ENCODE measurements around the gene COL7A1. TPM values are rescaled to one million over a fixed set of nuclear protein-coding genes. Genes with fewer than 3 reads are reported as not detected.

The COL7A1 gene
- total RNA-seq, 1 donor from 2014 or later, result 28.7 TPM

- H3K9ac ChIP-seq (ENCODE audit: low read length), result no peak overlapping the region
- peaks cover 22% of the 10 kb centered on the region for H3K79me2 ChIP-seq (ENCODE audit: insufficient read depth, low read length)
- no peaks in the 10 kb centered on the region for H3K9me3 ChIP-seq (ENCODE audit: insufficient read depth, low read depth, low read length)
- H2AFZ ChIP-seq (ENCODE audit: low read depth, low read length), result no peak overlapping the region
- peaks cover 6% of the 10 kb centered on the region for H3K36me3 ChIP-seq (ENCODE audit: insufficient read depth, low read length)
- DNase-seq (ENCODE audit: low read depth) (no peak), FAIRE-seq (no peak)
- no peak overlapping the region for H3K4me3 ChIP-seq (ENCODE audit: insufficient read depth, low read depth, low read length)
- Mint-ChIP-seq H3K4me3 (ENCODE audit: unreplicated experiment) (no peak overlapping the region), H3K4me1 (ENCODE audit: low read depth, unreplicated experiment) (peaks cover 13% of the 10 kb centered on the region), H3K36me3 (ENCODE audit: low read depth, unreplicated experiment) (peaks cover 35% of the 10 kb centered on the region), H3K27me3 (ENCODE audit: low read depth, unreplicated experiment) (no peaks in the 10 kb centered on the region), H3K27ac (ENCODE audit: unreplicated experiment) (no peak overlapping the region), H3K9me3 (ENCODE audit: unreplicated experiment) (no peaks in the 10 kb centered on the region)
- H3K27ac ChIP-seq (ENCODE audit: low read depth, low read length), result no peak overlapping the region
- no peaks in the 10 kb centered on the region for H3K27me3 ChIP-seq (ENCODE audit: insufficient read depth, low read length)
- TF ChIP-seq, protein P1, sequence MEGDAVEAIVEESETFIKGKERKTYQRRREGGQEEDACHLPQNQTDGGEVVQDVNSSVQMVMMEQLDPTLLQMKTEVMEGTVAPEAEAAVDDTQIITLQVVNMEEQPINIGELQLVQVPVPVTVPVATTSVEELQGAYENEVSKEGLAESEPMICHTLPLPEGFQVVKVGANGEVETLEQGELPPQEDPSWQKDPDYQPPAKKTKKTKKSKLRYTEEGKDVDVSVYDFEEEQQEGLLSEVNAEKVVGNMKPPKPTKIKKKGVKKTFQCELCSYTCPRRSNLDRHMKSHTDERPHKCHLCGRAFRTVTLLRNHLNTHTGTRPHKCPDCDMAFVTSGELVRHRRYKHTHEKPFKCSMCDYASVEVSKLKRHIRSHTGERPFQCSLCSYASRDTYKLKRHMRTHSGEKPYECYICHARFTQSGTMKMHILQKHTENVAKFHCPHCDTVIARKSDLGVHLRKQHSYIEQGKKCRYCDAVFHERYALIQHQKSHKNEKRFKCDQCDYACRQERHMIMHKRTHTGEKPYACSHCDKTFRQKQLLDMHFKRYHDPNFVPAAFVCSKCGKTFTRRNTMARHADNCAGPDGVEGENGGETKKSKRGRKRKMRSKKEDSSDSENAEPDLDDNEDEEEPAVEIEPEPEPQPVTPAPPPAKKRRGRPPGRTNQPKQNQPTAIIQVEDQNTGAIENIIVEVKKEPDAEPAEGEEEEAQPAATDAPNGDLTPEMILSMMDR (IDR thresholded peaks at IDR 0.05; ENCODE audit: insufficient read depth, low read depth, low read length), result no peak
- no peak for TF ChIP-seq EZH2 (IDR thresholded peaks at IDR 0.05; ENCODE audit: insufficient read depth, low read length)
- peaks cover 34% of the 10 kb centered on the region for H4K20me1 ChIP-seq (ENCODE audit: insufficient read depth, low read length)
- H3K4me1 ChIP-seq (ENCODE audit: insufficient read depth, low read length), result peaks cover 16% of the 10 kb centered on the region
- H3K4me2 ChIP-seq (ENCODE audit: low read length), result no peak overlapping the region
Measured at GRCh38 chr3:48631516-48632448, 36.7 kb upstream of the COL7A1 start.

GRCh38 chr3:48630833-48631232 lies 35.7 kb upstream of the COL7A1 start:
- Mint-ChIP-seq H3K36me3 (ENCODE audit: low read depth, unreplicated experiment) (peaks cover 40% of the 10 kb centered on the region), H3K27me3 (ENCODE audit: low read depth, unreplicated experiment) (no peaks in the 10 kb centered on the region), H3K9me3 (ENCODE audit: unreplicated experiment) (no peaks in the 10 kb centered on the region), H3K27ac (ENCODE audit: unreplicated experiment) (no peak overlapping the region), H3K4me1 (ENCODE audit: low read depth, unreplicated experiment) (peaks cover 7% of the 10 kb centered on the region), H3K4me3 (ENCODE audit: unreplicated experiment) (no peak overlapping the region)
- no peak for DNase-seq (ENCODE audit: low read depth)
- no peak overlapping the region for H3K9ac ChIP-seq (ENCODE audit: low read length)
- peaks cover 6% of the 10 kb centered on the region for H3K36me3 ChIP-seq (ENCODE audit: insufficient read depth, low read length)
- H3K9me3 ChIP-seq (ENCODE audit: insufficient read depth, low read depth, low read length), result no peaks in the 10 kb centered on the region
- H3K4me3 ChIP-seq (ENCODE audit: insufficient read depth, low read depth, low read length), result no peak overlapping the region
- peaks cover 34% of the 10 kb centered on the region for H4K20me1 ChIP-seq (ENCODE audit: insufficient read depth, low read length)
- FAIRE-seq, result no peak
- no peak overlapping the region for H2AFZ ChIP-seq (ENCODE audit: low read depth, low read length)
- H3K4me1 ChIP-seq (ENCODE audit: insufficient read depth, low read length), result peaks cover 9% of the 10 kb centered on the region
- no peaks in the 10 kb centered on the region for H3K27me3 ChIP-seq (ENCODE audit: insufficient read depth, low read length)
- H3K79me2 ChIP-seq (ENCODE audit: insufficient read depth, low read length), result peaks cover 22% of the 10 kb centered on the region
- H3K27ac ChIP-seq (ENCODE audit: low read depth, low read length), result no peak overlapping the region
- TF ChIP-seq EZH2 (IDR thresholded peaks at IDR 0.05; ENCODE audit: insufficient read depth, low read length), result no peak
- TF ChIP-seq, protein P1 (IDR thresholded peaks at IDR 0.05; ENCODE audit: insufficient read depth, low read depth, low read length), result no peak
- no peak overlapping the region for H3K4me2 ChIP-seq (ENCODE audit: low read length)

- Histone ChIP-seq H3K9me3 (ENCODE audit: insufficient read depth, low read depth, low read length) (no peaks in the 10 kb centered on the region), H3K4me1 (ENCODE audit: insufficient read depth, low read length) (peaks cover 6% of the 10 kb centered on the region), H2AFZ (ENCODE audit: low read depth, low read length) (no peak overlapping the region), H3K4me3 (ENCODE audit: insufficient read depth, low read depth, low read length) (no peak overlapping the region), H4K20me1 (ENCODE audit: insufficient read depth, low read length) (peaks cover 34% of the 10 kb centered on the region), H3K79me2 (ENCODE audit: insufficient read depth, low read length) (peaks cover 22% of the 10 kb centered on the region), H3K4me2 (ENCODE audit: low read length) (no peak overlapping the region), H3K27ac (ENCODE audit: low read depth, low read length) (no peak overlapping the region), H3K27me3 (ENCODE audit: insufficient read depth, low read length) (no peaks in the 10 kb centered on the region), H3K9ac (ENCODE audit: low read length) (no peak overlapping the region), H3K36me3 (ENCODE audit: insufficient read depth, low read length) (peaks cover 6% of the 10 kb centered on the region)
- Mint-ChIP-seq H3K4me3 (ENCODE audit: unreplicated experiment) (peak overlapping the region; percentile 66), H3K36me3 (ENCODE audit: low read depth, unreplicated experiment) (peaks cover 40% of the 10 kb centered on the region), H3K4me1 (ENCODE audit: low read depth, unreplicated experiment) (peaks cover 7% of the 10 kb centered on the region), H3K27ac (ENCODE audit: unreplicated experiment) (no peak overlapping the region), H3K9me3 (ENCODE audit: unreplicated experiment) (no peaks in the 10 kb centered on the region), H3K27me3 (ENCODE audit: low read depth, unreplicated experiment) (no peaks in the 10 kb centered on the region)
- no peak for DNase-seq (ENCODE audit: low read depth)
- TF ChIP-seq EZH2 (IDR thresholded peaks at IDR 0.05; ENCODE audit: insufficient read depth, low read length), result no peak
- TF ChIP-seq, protein P1 (IDR thresholded peaks at IDR 0.05; ENCODE audit: insufficient read depth, low read depth, low read length), result no peak
- FAIRE-seq, result no peak
Measured at GRCh38 chr3:48630407-48630806, 35.3 kb upstream of the COL7A1 start.
